Peyer's patch (tissue), 4 donors: ENCODE data around the gene TARBP1. TPM values are rescaled to one million over a fixed set of nuclear protein-coding genes. Genes with fewer than 3 reads are reported as not detected.

Source experiments
- DNase-seq, 3 donors: peaks; one replicate each; pipeline ENCODE4 v3.0.0-alpha.2; 2017 to 2019
- H3K27ac ChIP-seq, 4 donors: fragments of 200-600 bp; sonication (generic); one replicate each; pipeline ENCODE4 v1.5.1; 2016 to 2019
- H3K27me3 ChIP-seq, 2 donors: fragments of 200-600 bp; sonication (generic); one replicate each; pipeline ENCODE4 v1.5.1; 2019
- H3K36me3 ChIP-seq, 3 donors: fragments of 200-600 bp; sonication (generic); one replicate each; pipeline ENCODE4 v1.5.1; 2016 to 2019
- H3K4me1 ChIP-seq, 4 donors: fragments of 200-600 bp; sonication (generic); one replicate each; pipeline ENCODE4 v1.5.1; 2016 to 2019
- H3K4me3 ChIP-seq, 4 donors: fragments of 200-600 bp; sonication (generic); 1 replicate in 3 of 4; 2 replicates in 1 of 4; pipeline ENCODE4 v1.5.1; 2016 to 2019; ENCODE audit warnings: mild to moderate bottlenecking in 1 of 4
- H3K9me3 ChIP-seq, 4 donors: fragments of 200-600 bp; sonication (generic); one replicate each; pipeline ENCODE4 v1.5.1; 2016 to 2019; ENCODE audit warnings: mild to moderate bottlenecking in 1 of 4
- CTCF ChIP-seq, 6 experiments: fragments of 450-650 bp in 4 of 6; fragments of 200-600 bp in 2 of 6; sonication (generic) in 1 of 6; IDR thresholded peaks; one replicate each; pipeline ENCODE4 v1.5.1; 2017 to 2019; ENCODE audit warnings: antibody characterized with exemption in 6 of 6, mild to moderate bottlenecking in 3 of 6, moderate library complexity in 1 of 6
- POLR2A ChIP-seq, 2 donors: fragments of 450-650 bp; IDR thresholded peaks; one replicate each; pipeline ENCODE4 v1.5.1; 2017; ENCODE audit warnings: antibody characterized with exemption in 2 of 2, mild to moderate bottlenecking in 2 of 2, moderate library complexity in 2 of 2
- total RNA-seq, 4 donors: library from RNA; depleted of rRNA; stranded (reverse); fragments of >200 nt; gene quantifications; one replicate each; pipeline ENCODE4 v1.1.0, GENCODE V29; 2016

Gene TARBP1
- total RNA-seq, 4 donors from 2014 or later: 19.3 to 52.0 (median 36.3) TPM

GRCh38 chr1:234345237-234345636 lies 133.7 kb downstream of the TARBP1 start:
- TF ChIP-seq POLR2A (IDR thresholded peaks at IDR 0.05): no peak
- no peak for TF ChIP-seq CTCF (IDR thresholded peaks at IDR 0.05)
- Histone ChIP-seq H3K27me3 (no peaks in the 10 kb centered on the region), H3K4me3 (no peak overlapping the region), H3K4me1 (no peaks in the 10 kb centered on the region), H3K36me3 (no peaks in the 10 kb centered on the region), H3K9me3 (no peaks in the 10 kb centered on the region), H3K27ac (no peak overlapping the region)
- DNase-seq: no peak

- Histone ChIP-seq H3K27me3 (no peaks in the 10 kb centered on the region), H3K4me1 (no peaks in the 10 kb centered on the region), H3K27ac (no peak overlapping the region), H3K4me3 (no peak overlapping the region), H3K36me3 (no peaks in the 10 kb centered on the region), H3K9me3 (no peaks in the 10 kb centered on the region)
- TF ChIP-seq CTCF (IDR thresholded peaks at IDR 0.05): no peak
- TF ChIP-seq POLR2A (IDR thresholded peaks at IDR 0.05): no peak
- no peak for DNase-seq
These were observed 136.2 kb downstream of the TARBP1 start for GRCh38 chr1:234342774-234343173.

Other genes starting within 250 kb of the TARBP1 start
- 10 to 100 TPM; 11.7 to 48.7 (median 19.0) TPM for gene COA6, start 105.7 kb downstream of the TARBP1 start, total RNA-seq
- 10 to 100 TPM; 73.4 to 99.6 (median 86.5) TPM for gene IRF2BP2, start 131.0 kb upstream of the TARBP1 start, total RNA-seq